Ascending aorta (tissue), 2 donors: ENCODE measurements around the gene TMEM39A. TPM values are rescaled to one million over a fixed set of nuclear protein-coding genes. Genes with fewer than 3 reads are reported as not detected.

Experiments
- DNase-seq, 2 donors: peaks; one replicate each; pipeline ENCODE4 v3.0.0-alpha.2; 2019; ENCODE audit warnings: low spot score in 2 of 2
- H3K27ac ChIP-seq, 2 donors: fragments of 200-600 bp; sonication (generic); one replicate each; pipeline ENCODE4 v1.5.1; 2016 to 2017; ENCODE audit warnings: mild to moderate bottlenecking in 1 of 2
- H3K27me3 ChIP-seq: fragments of 200-600 bp; sonication (generic); one replicate; pipeline ENCODE4 v1.5.1; 2017
- H3K36me3 ChIP-seq, 2 donors: fragments of 200-600 bp; sonication (generic); one replicate each; pipeline ENCODE4 v1.5.1; 2016
- H3K4me1 ChIP-seq, 2 donors: fragments of 200-600 bp; sonication (generic); one replicate each; pipeline ENCODE4 v1.5.1; 2016 to 2017; ENCODE audit warnings: mild to moderate bottlenecking in 1 of 2
- H3K4me3 ChIP-seq, 2 donors: fragments of 200-600 bp; sonication (generic); one replicate each; pipeline ENCODE4 v1.5.1; 2016 to 2017; ENCODE audit warnings: mild to moderate bottlenecking in 1 of 2
- H3K9me3 ChIP-seq, 2 donors: fragments of 200-600 bp; sonication (generic); one replicate each; pipeline ENCODE4 v1.5.1; 2016
- CTCF ChIP-seq, 3 experiments: fragments of 200-600 bp in 2 of 3; fragments of 450-650 bp in 1 of 3; sonication (generic) in 2 of 3; IDR thresholded peaks; one replicate each; pipeline ENCODE4 v1.5.1; 2016 to 2019; ENCODE audit warnings: antibody characterized with exemption in 3 of 3, mild to moderate bottlenecking in 1 of 3, moderate library complexity in 1 of 3
- intact Hi-C: fragments of 100-400 bp; cut with DNase I; formaldehyde crosslinking; loops from one replicate; pipeline ENCODE4 v1.15.1; 2023
- total RNA-seq: library from RNA; depleted of rRNA; stranded (reverse); fragments of >200 nt; gene quantifications from one replicate; pipeline ENCODE4 v1.1.0, GENCODE V29; 2016

Gene TMEM39A
- 115 TPM for total RNA-seq

GRCh38 chr3:119463171-119464169, at the start of gene TMEM39A:
TSS of gene TMEM39A (minus strand) at chr3:119463615. CDS start at chr3:119462074, 1,541 bp downstream.
- peak; percentile 97 to 100 for DNase-seq
- peak within 1 kb of the TSS; percentile 84 to 91 for H3K4me3 ChIP-seq
- H3K4me1 ChIP-seq: peaks cover 4 to 20% of the 10 kb centered on the region in 2 donors
- H3K27me3 ChIP-seq: no peaks in the 10 kb centered on the region
- intact Hi-C loops: loop anchor here (1.0 to 10.0 kb wide), 4 partner anchors 35 to 1281 kb away; partner anchors contain the start of genes COX17, GSK3B, GTF2E1 and RABL3
- no peak for TF ChIP-seq CTCF (IDR thresholded peaks at IDR 0.05)
- H3K9me3 ChIP-seq: no peaks in the 10 kb centered on the region
- peaks cover 9 to 25% of the 10 kb centered on the region in 2 donors for H3K36me3 ChIP-seq
- peak within 1 kb of the TSS; percentile 87 to 92 for H3K27ac ChIP-seq

- Histone ChIP-seq H3K27ac (no peak overlapping the region), H3K4me3 (no peak overlapping the region), H3K27me3 (no peaks in the 10 kb centered on the region), H3K4me1 (no peaks in the 10 kb centered on the region), H3K36me3 (peaks cover 31 to 54% of the 10 kb centered on the region in 2 donors), H3K9me3 (no peaks in the 10 kb centered on the region)
- intact Hi-C loops: no loop called here
- no peak for TF ChIP-seq CTCF (IDR thresholded peaks at IDR 0.05)
- no peak for DNase-seq
Observed at GRCh38 chr3:119510690-119511089, 47.3 kb upstream of the TMEM39A start.

GRCh38 chr3:119508172-119508845, 44.9 kb upstream of the TMEM39A start:
- Histone ChIP-seq H3K36me3 (peaks cover 24 to 42% of the 10 kb centered on the region in 2 donors), H3K9me3 (no peaks in the 10 kb centered on the region), H3K4me1 (no peaks in the 10 kb centered on the region), H3K4me3 (no peak overlapping the region), H3K27me3 (no peaks in the 10 kb centered on the region), H3K27ac (no peak overlapping the region)
- no peak for DNase-seq
- no peak for TF ChIP-seq CTCF (IDR thresholded peaks at IDR 0.05)
- intact Hi-C loops: no loop called here

GRCh38 chr3:119507404-119507803, 44.0 kb upstream of the TMEM39A start:
- Histone ChIP-seq H3K27ac (no peak overlapping the region), H3K4me3 (no peak overlapping the region), H3K4me1 (no peaks in the 10 kb centered on the region), H3K36me3 (peaks cover 24 to 40% of the 10 kb centered on the region in 2 donors), H3K27me3 (no peaks in the 10 kb centered on the region), H3K9me3 (no peaks in the 10 kb centered on the region)
- DNase-seq: no peak
- no peak for TF ChIP-seq CTCF (IDR thresholded peaks at IDR 0.05)
- intact Hi-C loops: no loop called here

GRCh38 chr3:119506631-119507030, 43.2 kb upstream of the TMEM39A start:
- DNase-seq: no peak
- intact Hi-C loops: no loop called here
- H3K27me3 ChIP-seq: no peaks in the 10 kb centered on the region
- no peaks in the 10 kb centered on the region for H3K9me3 ChIP-seq
- no peak overlapping the region for H3K4me3 ChIP-seq
- no peak overlapping the region for H3K27ac ChIP-seq
- peaks cover 21 to 46% of the 10 kb centered on the region in 2 donors for H3K36me3 ChIP-seq
- no peaks in the 10 kb centered on the region for H3K4me1 ChIP-seq
- no peak for TF ChIP-seq CTCF (IDR thresholded peaks at IDR 0.05)
